SKM-1 (cell line): Measurements from ENCODE around the gene ZDHHC17.

Experiments used
- DNase-seq: peaks from one replicate; lab custom pipeline; 2025; ENCODE audit not compliant: unreplicated experiment; lab: John Stamatoyannopoulos, UW

Gene ZDHHC17

GRCh38 chr12:76876696-76877229, 112.8 kb downstream of the ZDHHC17 start:
- no peak for DNase-seq

- DNase-seq: no peak
Measured at GRCh38 chr12:76878099-76878898, 114.4 kb downstream of the ZDHHC17 start.

GRCh38 chr12:76878899-76879709, 115.2 kb downstream of the ZDHHC17 start, which contains the start of gene CSRP2:
Gene CSRP2, minus strand, starts transcription at chr12:76879019. Its CDS starts 12,759 bp downstream, at chr12:76866260.
- DNase-seq: peak; percentile 11

- no peak for DNase-seq
Measured at GRCh38 chr12:76879710-76880518, 116.0 kb downstream of the ZDHHC17 start.

- DNase-seq: no peak
Measured at GRCh38 chr12:76880519-76881023, 116.7 kb downstream of the ZDHHC17 start.

GRCh38 chr12:76881142-76881541, 117.2 kb downstream of the ZDHHC17 start:
- no peak for DNase-seq

- DNase-seq: no peak
Measured at GRCh38 chr12:76882367-76882766, 118.5 kb downstream of the ZDHHC17 start.

GRCh38 chr12:76883151-76883550, 119.2 kb downstream of the ZDHHC17 start:
- DNase-seq: no peak

- DNase-seq: no peak
Measured at GRCh38 chr12:76883811-76884210, 119.9 kb downstream of the ZDHHC17 start.

- DNase-seq: no peak
Measured at GRCh38 chr12:76888775-76889174, 124.9 kb downstream of the ZDHHC17 start.

- no peak for DNase-seq
Measured at GRCh38 chr12:76890151-76891143, 126.5 kb downstream of the ZDHHC17 start.

GRCh38 chr12:76891609-76892008, 127.7 kb downstream of the ZDHHC17 start:
- DNase-seq: no peak

- DNase-seq: no peak
Measured at GRCh38 chr12:76895796-76896195, 131.9 kb downstream of the ZDHHC17 start.

- DNase-seq: no peak
Measured at GRCh38 chr12:76896274-76896673, 132.4 kb downstream of the ZDHHC17 start.

- no peak for DNase-seq
Measured at GRCh38 chr12:76898442-76898841, 134.5 kb downstream of the ZDHHC17 start.

GRCh38 chr12:76899522-76899921, 135.6 kb downstream of the ZDHHC17 start:
- no peak for DNase-seq

- DNase-seq: no peak
Measured at GRCh38 chr12:76901628-76902380, 137.9 kb downstream of the ZDHHC17 start.
